Activated B cell treated with CpG ODN at 0.5 μM for 24 hours (primary cell): ENCODE measurements around the gene TRRAP. TPM values are rescaled to one million over a fixed set of nuclear protein-coding genes. Genes with fewer than 3 reads are reported as not detected.

ENCODE experiments used
- ATAC-seq: fragments of 200-7000 bp; cut with Tn5 transposase; one replicate; pipeline ENCODE4 v1.10.0; 2021; ENCODE audit warnings: low read depth, mild to moderate bottlenecking, moderate library complexity
- CTCF ChIA-PET: fragments of 350-600 bp; sonication (Branson Sonifier 250); formaldehyde crosslinking; loops from one replicate; lab custom pipeline; 2021; ENCODE audit warnings: antibody characterized with exemption; lab: Charles Lee
- POLR2A ChIA-PET: fragments of 350-600 bp; sonication (Branson Sonifier 250); formaldehyde crosslinking; loops from one replicate; lab custom pipeline; 2021; ENCODE audit warnings: antibody characterized with exemption; lab: Charles Lee
- DNase-seq: peaks from one replicate; pipeline ENCODE4 v3.0.0; 2022
- H3K27ac Mint-ChIP-seq: one replicate; pipeline ENCODE4 v1.8.0; 2020; ENCODE audit warnings: mixed read lengths
- H3K27me3 Mint-ChIP-seq: one replicate; pipeline ENCODE4 v1.8.0; 2021; ENCODE audit warnings: mixed read lengths
- H3K36me3 Mint-ChIP-seq: one replicate; pipeline ENCODE4 v1.8.0; 2021; ENCODE audit warnings: low read depth, mixed read lengths
- H3K4me1 Mint-ChIP-seq: one replicate; pipeline ENCODE4 v1.8.0; 2021; ENCODE audit warnings: mixed read lengths
- H3K4me3 Mint-ChIP-seq: one replicate; pipeline ENCODE4 v1.8.0; 2020; ENCODE audit warnings: mild to moderate bottlenecking, mixed read lengths
- H3K9me3 Mint-ChIP-seq: one replicate; pipeline ENCODE4 v1.8.0; 2020; ENCODE audit warnings: mixed read lengths
- CTCF ChIP-seq: fragments of 200-600 bp; IDR thresholded peaks from one replicate; pipeline ENCODE4 v1.8.0; 2022; ENCODE audit warnings: antibody characterized with exemption, mild to moderate bottlenecking
- intact Hi-C: fragments of 100-400 bp; cut with micrococcal nuclease; formaldehyde crosslinking; loops from one replicate; pipeline ENCODE4 v1.15.1; 2024
- total RNA-seq: library from RNA; stranded (reverse); gene quantifications from 2 replicates; pipeline ENCODE4 v1.2.3, GENCODE V29; 2022

TRRAP gene
- total RNA-seq, 1 donor from 2014 or later: 77.9 TPM

- Mint-ChIP-seq H3K36me3 (peaks cover 89% of the 10 kb centered on the region), H3K4me3 (no peak overlapping the region), H3K9me3 (no peaks in the 10 kb centered on the region), H3K4me1 (no peaks in the 10 kb centered on the region), H3K27me3 (no peaks in the 10 kb centered on the region), H3K27ac (no peak overlapping the region)
- POLR2A ChIA-PET: interaction anchor here (0.5 to 0.7 kb wide), 2 partner anchors 42 to 74 kb away, joined by 3 to 6 read pairs; no protein-coding TSS in a partner anchor
- no peak for TF ChIP-seq CTCF
- intact Hi-C loops: no loop called here
- DNase-seq (no peak), ATAC-seq (no peak)
- CTCF ChIA-PET: interaction anchor here (0.6 kb wide), 1 partner anchor 174 kb away, joined by 5 read pairs; no protein-coding TSS in a partner anchor
These were observed 66.1 kb downstream of the TRRAP start for GRCh38 chr7:98944386-98944785.

- DNase-seq (no peak), ATAC-seq (no peak)
- intact Hi-C loops: no loop called here
- Mint-ChIP-seq H3K27me3 (no peaks in the 10 kb centered on the region), H3K27ac (no peak overlapping the region), H3K9me3 (no peaks in the 10 kb centered on the region), H3K36me3 (peaks cover 91% of the 10 kb centered on the region), H3K4me1 (no peaks in the 10 kb centered on the region), H3K4me3 (no peak overlapping the region)
- TF ChIP-seq CTCF: no peak
- ChIA-PET CTCF (no interaction called here), POLR2A (no interaction called here)
These were observed 67.5 kb downstream of the TRRAP start for GRCh38 chr7:98945852-98946251.

- no peak for TF ChIP-seq CTCF
- H3K9me3 Mint-ChIP-seq: no peaks in the 10 kb centered on the region
- CTCF ChIA-PET: no interaction called here
- no peaks in the 10 kb centered on the region for H3K27me3 Mint-ChIP-seq
- H3K36me3 Mint-ChIP-seq: peaks cover 91% of the 10 kb centered on the region
- H3K4me3 Mint-ChIP-seq: no peak overlapping the region
- H3K4me1 Mint-ChIP-seq: no peaks in the 10 kb centered on the region
- DNase-seq (no peak), ATAC-seq (no peak)
- no peak overlapping the region for H3K27ac Mint-ChIP-seq
- POLR2A ChIA-PET: no interaction called here
- intact Hi-C loops: no loop called here
These were observed 68.1 kb downstream of the TRRAP start for GRCh38 chr7:98946389-98946788.

GRCh38 chr7:98949336-98950044 is 71.2 kb downstream of the TRRAP start:
- ChIA-PET POLR2A (no interaction called here), CTCF (no interaction called here)
- ATAC-seq (no peak), DNase-seq (no peak)
- H3K4me1 Mint-ChIP-seq: no peaks in the 10 kb centered on the region
- no peak overlapping the region for H3K27ac Mint-ChIP-seq
- TF ChIP-seq CTCF: no peak
- no peaks in the 10 kb centered on the region for H3K27me3 Mint-ChIP-seq
- peaks cover 96% of the 10 kb centered on the region for H3K36me3 Mint-ChIP-seq
- no peaks in the 10 kb centered on the region for H3K9me3 Mint-ChIP-seq
- no peak overlapping the region for H3K4me3 Mint-ChIP-seq
- intact Hi-C loops: no loop called here

GRCh38 chr7:98955992-98956391 is 77.7 kb downstream of the TRRAP start:
- TF ChIP-seq CTCF: no peak
- H3K9me3 Mint-ChIP-seq: no peaks in the 10 kb centered on the region
- ATAC-seq (no peak), DNase-seq (no peak)
- intact Hi-C loops: no loop called here
- H3K4me3 Mint-ChIP-seq: no peak overlapping the region
- POLR2A ChIA-PET: no interaction called here
- CTCF ChIA-PET: no interaction called here
- peaks cover 94% of the 10 kb centered on the region for H3K36me3 Mint-ChIP-seq
- no peaks in the 10 kb centered on the region for H3K27me3 Mint-ChIP-seq
- H3K4me1 Mint-ChIP-seq: no peaks in the 10 kb centered on the region
- no peak overlapping the region for H3K27ac Mint-ChIP-seq
